Transverse colon (tissue), 4 donors: ENCODE results near the gene RPS6KA2. TPM values are rescaled to one million over a fixed set of nuclear protein-coding genes. Genes with fewer than 3 reads are reported as not detected.

ENCODE experiments used
- DNase-seq: peaks from one replicate; pipeline ENCODE4 v3.0.0-alpha.2; 2019
- H3K27ac ChIP-seq, 4 donors: fragments of 200-600 bp; sonication (generic); 2 replicates each; pipeline ENCODE4 v1.5.1; 2016 to 2018; ENCODE audit warnings: inconsistent platforms in 4 of 4
- H3K27me3 ChIP-seq: fragments of 200-600 bp; sonication (generic); 2 replicates; pipeline ENCODE4 v1.5.1; 2017; ENCODE audit warnings: inconsistent platforms
- H3K36me3 ChIP-seq, 4 donors: fragments of 200-600 bp; sonication (generic); 2 replicates each; pipeline ENCODE4 v1.5.1; 2017 to 2019; ENCODE audit warnings: inconsistent platforms in 4 of 4
- H3K4me1 ChIP-seq, 4 donors: fragments of 200-600 bp; sonication (generic); 2 replicates each; pipeline ENCODE4 v1.5.1; 2017 to 2020; ENCODE audit warnings: inconsistent platforms in 4 of 4
- H3K4me3 ChIP-seq, 4 donors: fragments of 200-600 bp; sonication (generic); 1 replicate in 1 of 4; 2 replicates in 3 of 4; pipeline versions ENCODE4 v1.5.1 to v1.6.1; 2017 to 2019; ENCODE audit warnings: inconsistent platforms in 4 of 4
- H3K9me3 ChIP-seq, 2 donors: fragments of 200-600 bp; sonication (generic); 2 replicates each; pipeline ENCODE4 v1.5.1; 2017 to 2019; ENCODE audit warnings: inconsistent platforms in 2 of 2
- CTCF ChIP-seq, 5 experiments: fragments of 200-600 bp in 3 of 5; fragments of 450-650 bp in 2 of 5; sonication (generic) in 3 of 5; IDR thresholded peaks; 1 replicate in 2 of 5; 2 replicates in 3 of 5; pipeline ENCODE4 v1.5.1; 2016 to 2017; ENCODE audit warnings: antibody characterized with exemption in 5 of 5, inconsistent platforms in 3 of 5, mild to moderate bottlenecking in 2 of 5, moderate library complexity in 1 of 5
- EP300 ChIP-seq: sonication (generic); formaldehyde crosslinking; IDR thresholded peaks from one replicate; pipeline ENCODE4 v1.6.1; 2017; ENCODE audit warnings: antibody characterized with exemption, low read depth
- POLR2A ChIP-seq: fragments of 450-650 bp; IDR thresholded peaks from one replicate; pipeline ENCODE4 v1.6.1; 2016; ENCODE audit warnings: antibody characterized with exemption, mild to moderate bottlenecking, moderate library complexity
- POLR2AphosphoS5 ChIP-seq, 3 donors: sonication (generic); formaldehyde crosslinking; IDR thresholded peaks; one replicate each; pipeline ENCODE4 v1.6.1; 2016; ENCODE audit warnings: antibody characterized with exemption in 3 of 3
- WGBS, 2 donors: methylation state at CpG; one replicate each; pipeline ENCODE4 v1.1.5; 2018; ENCODE audit warnings: low coverage in 1 of 2; 5-methylcytosine and 5-hydroxymethylcytosine counted together
- in situ Hi-C, 4 donors: fragments of 200-750 bp; cut with MboI; loops; one replicate each; pipeline versions ENCODE4 v1.15.0 to v1.15.1; 2017; ENCODE audit warnings: low sequenced_read_pairs in 3 of 4, low pct_ligation_motif_present in 1 of 4, low pct_unique_long_range_greater_than_20kb in 1 of 4
- intact Hi-C: fragments of 100-400 bp; cut with DNase I; formaldehyde crosslinking; loops from one replicate; pipeline ENCODE4 v1.15.1; 2023; ENCODE audit warnings: low total_unique reads
- total RNA-seq, 4 donors: library from RNA; depleted of rRNA; stranded (reverse); fragments of >200 nt; gene quantifications; one replicate each; pipeline ENCODE4 v1.1.0, GENCODE V29; 2016

RPS6KA2 gene
- total RNA-seq, 4 donors from 2014 or later: 9.6 to 41.1 (median 15.4) TPM

- Histone ChIP-seq H3K27me3 (no peaks in the 10 kb centered on the region), H3K4me3 (no peak overlapping the region), H3K4me1 (peaks cover 3 to 22% (median 9%) of the 10 kb centered on the region in 4 donors), H3K27ac (no peak overlapping the region), H3K9me3 (no peaks in the 10 kb centered on the region), H3K36me3 (no peaks in the 10 kb centered on the region)
- in situ Hi-C loops: no loop called here
- TF ChIP-seq POLR2AphosphoS5 (IDR thresholded peaks at IDR 0.05): no peak
- no peak for TF ChIP-seq CTCF (IDR thresholded peaks at IDR 0.05)
- TF ChIP-seq POLR2A: no peak
- no peak for TF ChIP-seq EP300
- 86 to 91% methylated on average over 9 to 12 of the region's 12 CpGs for WGBS, 2 donors
- intact Hi-C loops: loop anchor here (5.0 kb wide), 1 partner anchor 69 kb away; the partner anchor contains the start of gene RPS6KA2
- no peak for DNase-seq
Observed at GRCh38 chr6:166558156-166559005, 68.7 kb downstream of the RPS6KA2 start.

- in situ Hi-C loops (no loop called here), intact Hi-C loops (loop anchor here (5.0 kb wide), 1 partner anchor 70 kb away; the partner anchor contains the start of gene RPS6KA2)
- TF ChIP-seq CTCF (IDR thresholded peaks at IDR 0.05) (no peak), POLR2AphosphoS5 (IDR thresholded peaks at IDR 0.05) (peak; percentile 61 to 73 (median 69))
- WGBS, 2 donors: 40% methylated on average over 16 of the region's 16 CpGs; no CpG with 5 or more reads in 1 of the 2 donors
- Histone ChIP-seq H3K36me3 (no peaks in the 10 kb centered on the region), H3K9me3 (no peaks in the 10 kb centered on the region), H3K27ac (peak overlapping the region; percentile 44 to 68 (median 63)), H3K27me3 (no peaks in the 10 kb centered on the region), H3K4me1 (peaks cover 0 to 21% (median 9%) of the 10 kb centered on the region in 4 donors), H3K4me3 (no peak overlapping the region)
- DNase-seq: peak; percentile 75
Observed at GRCh38 chr6:166556863-166557322, 70.2 kb downstream of the RPS6KA2 start.

GRCh38 chr6:166556336-166556735 is 70.7 kb downstream of the RPS6KA2 start:
- H3K4me3 ChIP-seq: no peak overlapping the region
- no peak for DNase-seq
- TF ChIP-seq POLR2A (no peak), EP300 (no peak), CTCF (IDR thresholded peaks at IDR 0.05) (no peak), POLR2AphosphoS5 (IDR thresholded peaks at IDR 0.05) (no peak)
- peaks cover 0 to 16% (median 9%) of the 10 kb centered on the region in 4 donors for H3K4me1 ChIP-seq
- peak overlapping the region; percentile 44 to 68 (median 63) for H3K27ac ChIP-seq
- in situ Hi-C loops (no loop called here), intact Hi-C loops (loop anchor here (5.0 kb wide), 1 partner anchor 71 kb away; the partner anchor contains the start of gene RPS6KA2)
- H3K27me3 ChIP-seq: no peaks in the 10 kb centered on the region
- H3K36me3 ChIP-seq: no peaks in the 10 kb centered on the region
- no peaks in the 10 kb centered on the region for H3K9me3 ChIP-seq

- no peak for TF ChIP-seq POLR2AphosphoS5 (IDR thresholded peaks at IDR 0.05)
- no peak for TF ChIP-seq POLR2A
- TF ChIP-seq CTCF (IDR thresholded peaks at IDR 0.05): no peak
- no peak for TF ChIP-seq EP300
- H3K4me3 ChIP-seq: no peak overlapping the region
- no peaks in the 10 kb centered on the region for H3K27me3 ChIP-seq
- WGBS, 2 donors: 63 to 79% methylated on average over 2 to 6 of the region's 6 CpGs
- H3K27ac ChIP-seq: peak overlapping the region in 3 of 4 donors; percentile 20 to 68 (median 35)
- peaks cover 0 to 16% (median 9%) of the 10 kb centered on the region in 4 donors for H3K4me1 ChIP-seq
- intact Hi-C loops: loop anchor here (5.0 kb wide), 1 partner anchor 72 kb away; the partner anchor contains the start of gene RPS6KA2
- in situ Hi-C loops: no loop called here
- no peaks in the 10 kb centered on the region for H3K36me3 ChIP-seq
- no peak for DNase-seq
- H3K9me3 ChIP-seq: no peaks in the 10 kb centered on the region
Observed at GRCh38 chr6:166555086-166555485, 72.0 kb downstream of the RPS6KA2 start.
